WTC11 (cell line): ENCODE results near the gene CYP24A1. TPM values are rescaled to one million over a fixed set of nuclear protein-coding genes. Genes with fewer than 3 reads are reported as not detected.

Source experiments
- ATAC-seq: fragments of 200-7000 bp; cut with Tn5 transposase; 2 replicates; pipeline ENCODE4 v1.10.0; 2021; ENCODE audit warnings: mild to moderate bottlenecking, moderate library complexity
- CTCF ChIA-PET: fragments of 300-600 bp; sonication (Branson Sonifier 250); formaldehyde crosslinking; loops from one replicate; lab custom pipeline; 2021; ENCODE audit warnings: antibody characterized with exemption; lab: Charles Lee
- POLR2A ChIA-PET: fragments of 350-600 bp; sonication (Branson Sonifier 250); formaldehyde crosslinking; loops from one replicate; lab custom pipeline; 2021; ENCODE audit warnings: antibody characterized with exemption; lab: Charles Lee
- DNase-seq: peaks from one replicate; pipeline ENCODE4 v3.0.0; 2021; ENCODE audit warnings: low spot score
- H3K27ac Mint-ChIP-seq: 2 replicates; pipeline ENCODE4 v1.8.0; 2021; ENCODE audit warnings: mixed read lengths
- H3K27me3 Mint-ChIP-seq: 2 replicates; pipeline ENCODE4 v1.8.0; 2021; ENCODE audit warnings: low read depth, mild to moderate bottlenecking, moderate library complexity, mixed read lengths
- H3K36me3 Mint-ChIP-seq: 2 replicates; pipeline ENCODE4 v1.8.0; 2021; ENCODE audit warnings: mixed read lengths
- H3K4me1 Mint-ChIP-seq: 2 replicates; pipeline ENCODE4 v1.8.0; 2022; ENCODE audit warnings: mixed read lengths
- H3K4me3 Mint-ChIP-seq: 2 replicates; pipeline ENCODE4 v1.8.0; 2021; ENCODE audit warnings: mild to moderate bottlenecking, moderate library complexity, mixed read lengths
- H3K9me3 Mint-ChIP-seq: 2 replicates; pipeline ENCODE4 v1.8.0; 2021; ENCODE audit warnings: mixed read lengths
- EMX1 ChIP-seq: fragments of 250-450 bp; sonication (Bioruptor Pico); IDR thresholded peaks from 2 replicates; pipeline ENCODE4 v1.8.0; 2021; ENCODE audit warnings: mild to moderate bottlenecking
- FOXJ3 ChIP-seq: sonication (generic); formaldehyde crosslinking; IDR thresholded peaks from 2 replicates; pipeline ENCODE4 v1.9.0; 2021; ENCODE audit warnings: missing genetic modification reagents, mild to moderate bottlenecking, borderline replicate concordance
- GRHL2 ChIP-seq: fragments of 250-450 bp; sonication (Bioruptor Pico); IDR thresholded peaks from 2 replicates; pipeline ENCODE4 v1.8.0; 2022; ENCODE audit warnings: mild to moderate bottlenecking, moderate library complexity; ENCODE audit not compliant: insufficient replicate concordance, severe bottlenecking
- JUN ChIP-seq: sonication (generic); formaldehyde crosslinking; IDR thresholded peaks from 2 replicates; pipeline ENCODE4 v1.8.0; 2023; ENCODE audit warnings: mild to moderate bottlenecking, missing genetic modification reagents
- NFATC4 ChIP-seq: fragments of 250-450 bp; sonication (Bioruptor Pico); IDR thresholded peaks from 2 replicates; pipeline ENCODE4 v1.9.0; 2021; ENCODE audit warnings: mild to moderate bottlenecking
- NFE2L1 ChIP-seq: sonication (generic); formaldehyde crosslinking; IDR thresholded peaks from 2 replicates; pipeline ENCODE4 v1.8.1; 2023; ENCODE audit warnings: missing genetic modification reagents
- NFYB ChIP-seq: sonication (generic); formaldehyde crosslinking; conservative IDR thresholded peaks from 2 replicates; pipeline ENCODE4 v1.8.0; 2022; ENCODE audit warnings: low read depth, missing genetic modification reagents
- RELA ChIP-seq: sonication (generic); formaldehyde crosslinking; IDR thresholded peaks from 2 replicates; pipeline ENCODE4 v1.8.1; 2022; ENCODE audit warnings: missing genetic modification reagents, mild to moderate bottlenecking, borderline replicate concordance
- TP53 ChIP-seq: sonication (generic); formaldehyde crosslinking; IDR thresholded peaks from 2 replicates; pipeline ENCODE4 v1.8.1; 2023; ENCODE audit warnings: mild to moderate bottlenecking, missing genetic modification reagents
- ZNF121 ChIP-seq: sonication (generic); formaldehyde crosslinking; IDR thresholded peaks from 2 replicates; pipeline ENCODE4 v1.8.0; 2023; ENCODE audit warnings: missing genetic modification reagents
- ZNF396 ChIP-seq: fragments of 250-450 bp; sonication (Bioruptor Pico); IDR thresholded peaks from 2 replicates; pipeline ENCODE4 v1.8.0; 2021; ENCODE audit warnings: mild to moderate bottlenecking, moderate library complexity, borderline replicate concordance
- ZNF671 ChIP-seq: fragments of 250-450 bp; sonication (Bioruptor Pico); IDR thresholded peaks from 2 replicates; pipeline ENCODE4 v1.8.0; 2021; ENCODE audit warnings: mild to moderate bottlenecking
- total RNA-seq: library from RNA; stranded (reverse); gene quantifications from 3 replicates; pipeline ENCODE4 v1.2.3, GENCODE V29; 2021
- TF ChIP-seq, protein P1 (sequence below): sonication (generic); formaldehyde crosslinking; IDR thresholded peaks from 2 replicates; pipeline ENCODE4 v1.8.0; 2022; ENCODE audit warnings: missing genetic modification reagents
- TF ChIP-seq, protein P2 (sequence below): fragments of 250-450 bp; sonication (Bioruptor Pico); IDR thresholded peaks from 2 replicates; pipeline ENCODE4 v1.8.0; 2021; ENCODE audit warnings: mild to moderate bottlenecking
- TF ChIP-seq, protein P3 (sequence below): sonication (generic); formaldehyde crosslinking; IDR thresholded peaks from 2 replicates; pipeline ENCODE4 v1.8.1; 2023; ENCODE audit warnings: mild to moderate bottlenecking, missing genetic modification reagents, moderate library complexity
- TF ChIP-seq, protein P4 (sequence below): fragments of 250-450 bp; sonication (Bioruptor Pico); IDR thresholded peaks from 2 replicates; pipeline ENCODE4 v1.9.0; 2021; ENCODE audit warnings: mild to moderate bottlenecking, borderline replicate concordance
- TF ChIP-seq, protein P5 (sequence below): sonication (generic); formaldehyde crosslinking; IDR thresholded peaks from 2 replicates; pipeline ENCODE4 v1.8.0; 2022; ENCODE audit warnings: mild to moderate bottlenecking, missing genetic modification reagents
- TF ChIP-seq, protein P6 (sequence below): sonication (generic); formaldehyde crosslinking; IDR thresholded peaks from 2 replicates; pipeline ENCODE4 v1.8.1; 2022; ENCODE audit warnings: mild to moderate bottlenecking, moderate library complexity, missing genetic modification reagents
- TF ChIP-seq, protein P7 (sequence below): sonication (generic); formaldehyde crosslinking; IDR thresholded peaks from 2 replicates; pipeline ENCODE4 v1.8.0; 2023; ENCODE audit warnings: missing genetic modification reagents

CYP24A1 gene
- total RNA-seq, 1 experiment from 2014 or later = not detected

DNA sequence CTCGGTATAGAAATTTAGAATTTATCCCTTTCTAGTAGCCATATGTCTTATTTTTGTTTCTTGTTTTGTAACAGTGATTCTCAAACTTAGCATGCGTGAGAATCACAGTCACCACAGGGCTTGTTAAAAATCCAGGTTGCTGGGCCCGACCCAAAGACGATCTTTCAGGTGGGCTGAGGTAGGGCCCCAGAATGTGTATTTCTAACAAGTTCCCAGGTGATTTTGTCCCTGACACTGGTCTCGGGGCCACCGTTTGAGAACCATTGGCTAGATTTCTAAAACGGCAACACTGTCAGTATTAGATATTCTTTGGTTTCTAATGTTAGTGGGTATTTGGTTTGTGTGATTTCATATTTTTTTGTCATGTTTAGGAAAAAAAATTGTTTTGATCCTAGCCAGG, 44.0 kb upstream of the CYP24A1 start (continued):
- TF ChIP-seq, protein P1, sequence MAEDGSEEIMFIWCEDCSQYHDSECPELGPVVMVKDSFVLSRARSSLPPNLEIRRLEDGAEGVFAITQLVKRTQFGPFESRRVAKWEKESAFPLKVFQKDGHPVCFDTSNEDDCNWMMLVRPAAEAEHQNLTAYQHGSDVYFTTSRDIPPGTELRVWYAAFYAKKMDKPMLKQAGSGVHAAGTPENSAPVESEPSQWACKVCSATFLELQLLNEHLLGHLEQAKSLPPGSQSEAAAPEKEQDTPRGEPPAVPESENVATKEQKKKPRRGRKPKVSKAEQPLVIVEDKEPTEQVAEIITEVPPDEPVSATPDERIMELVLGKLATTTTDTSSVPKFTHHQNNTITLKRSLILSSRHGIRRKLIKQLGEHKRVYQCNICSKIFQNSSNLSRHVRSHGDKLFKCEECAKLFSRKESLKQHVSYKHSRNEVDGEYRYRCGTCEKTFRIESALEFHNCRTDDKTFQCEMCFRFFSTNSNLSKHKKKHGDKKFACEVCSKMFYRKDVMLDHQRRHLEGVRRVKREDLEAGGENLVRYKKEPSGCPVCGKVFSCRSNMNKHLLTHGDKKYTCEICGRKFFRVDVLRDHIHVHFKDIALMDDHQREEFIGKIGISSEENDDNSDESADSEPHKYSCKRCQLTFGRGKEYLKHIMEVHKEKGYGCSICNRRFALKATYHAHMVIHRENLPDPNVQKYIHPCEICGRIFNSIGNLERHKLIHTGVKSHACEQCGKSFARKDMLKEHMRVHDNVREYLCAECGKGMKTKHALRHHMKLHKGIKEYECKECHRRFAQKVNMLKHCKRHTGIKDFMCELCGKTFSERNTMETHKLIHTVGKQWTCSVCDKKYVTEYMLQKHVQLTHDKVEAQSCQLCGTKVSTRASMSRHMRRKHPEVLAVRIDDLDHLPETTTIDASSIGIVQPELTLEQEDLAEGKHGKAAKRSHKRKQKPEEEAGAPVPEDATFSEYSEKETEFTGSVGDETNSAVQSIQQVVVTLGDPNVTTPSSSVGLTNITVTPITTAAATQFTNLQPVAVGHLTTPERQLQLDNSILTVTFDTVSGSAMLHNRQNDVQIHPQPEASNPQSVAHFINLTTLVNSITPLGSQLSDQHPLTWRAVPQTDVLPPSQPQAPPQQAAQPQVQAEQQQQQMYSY (CRISPR knock-in tag) = no peak
- no peak for TF ChIP-seq NFE2L1 (CRISPR knock-in tag)
- TF ChIP-seq, protein P2, sequence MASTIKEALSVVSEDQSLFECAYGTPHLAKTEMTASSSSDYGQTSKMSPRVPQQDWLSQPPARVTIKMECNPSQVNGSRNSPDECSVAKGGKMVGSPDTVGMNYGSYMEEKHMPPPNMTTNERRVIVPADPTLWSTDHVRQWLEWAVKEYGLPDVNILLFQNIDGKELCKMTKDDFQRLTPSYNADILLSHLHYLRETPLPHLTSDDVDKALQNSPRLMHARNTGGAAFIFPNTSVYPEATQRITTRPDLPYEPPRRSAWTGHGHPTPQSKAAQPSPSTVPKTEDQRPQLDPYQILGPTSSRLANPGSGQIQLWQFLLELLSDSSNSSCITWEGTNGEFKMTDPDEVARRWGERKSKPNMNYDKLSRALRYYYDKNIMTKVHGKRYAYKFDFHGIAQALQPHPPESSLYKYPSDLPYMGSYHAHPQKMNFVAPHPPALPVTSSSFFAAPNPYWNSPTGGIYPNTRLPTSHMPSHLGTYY (CRISPR knock-in tag) = no peak
- TF ChIP-seq, protein P3, sequence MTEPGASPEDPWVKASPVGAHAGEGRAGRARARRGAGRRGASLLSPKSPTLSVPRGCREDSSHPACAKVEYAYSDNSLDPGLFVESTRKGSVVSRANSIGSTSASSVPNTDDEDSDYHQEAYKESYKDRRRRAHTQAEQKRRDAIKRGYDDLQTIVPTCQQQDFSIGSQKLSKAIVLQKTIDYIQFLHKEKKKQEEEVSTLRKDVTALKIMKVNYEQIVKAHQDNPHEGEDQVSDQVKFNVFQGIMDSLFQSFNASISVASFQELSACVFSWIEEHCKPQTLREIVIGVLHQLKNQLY (CRISPR knock-in tag) = no peak
- TF ChIP-seq, protein P4, sequence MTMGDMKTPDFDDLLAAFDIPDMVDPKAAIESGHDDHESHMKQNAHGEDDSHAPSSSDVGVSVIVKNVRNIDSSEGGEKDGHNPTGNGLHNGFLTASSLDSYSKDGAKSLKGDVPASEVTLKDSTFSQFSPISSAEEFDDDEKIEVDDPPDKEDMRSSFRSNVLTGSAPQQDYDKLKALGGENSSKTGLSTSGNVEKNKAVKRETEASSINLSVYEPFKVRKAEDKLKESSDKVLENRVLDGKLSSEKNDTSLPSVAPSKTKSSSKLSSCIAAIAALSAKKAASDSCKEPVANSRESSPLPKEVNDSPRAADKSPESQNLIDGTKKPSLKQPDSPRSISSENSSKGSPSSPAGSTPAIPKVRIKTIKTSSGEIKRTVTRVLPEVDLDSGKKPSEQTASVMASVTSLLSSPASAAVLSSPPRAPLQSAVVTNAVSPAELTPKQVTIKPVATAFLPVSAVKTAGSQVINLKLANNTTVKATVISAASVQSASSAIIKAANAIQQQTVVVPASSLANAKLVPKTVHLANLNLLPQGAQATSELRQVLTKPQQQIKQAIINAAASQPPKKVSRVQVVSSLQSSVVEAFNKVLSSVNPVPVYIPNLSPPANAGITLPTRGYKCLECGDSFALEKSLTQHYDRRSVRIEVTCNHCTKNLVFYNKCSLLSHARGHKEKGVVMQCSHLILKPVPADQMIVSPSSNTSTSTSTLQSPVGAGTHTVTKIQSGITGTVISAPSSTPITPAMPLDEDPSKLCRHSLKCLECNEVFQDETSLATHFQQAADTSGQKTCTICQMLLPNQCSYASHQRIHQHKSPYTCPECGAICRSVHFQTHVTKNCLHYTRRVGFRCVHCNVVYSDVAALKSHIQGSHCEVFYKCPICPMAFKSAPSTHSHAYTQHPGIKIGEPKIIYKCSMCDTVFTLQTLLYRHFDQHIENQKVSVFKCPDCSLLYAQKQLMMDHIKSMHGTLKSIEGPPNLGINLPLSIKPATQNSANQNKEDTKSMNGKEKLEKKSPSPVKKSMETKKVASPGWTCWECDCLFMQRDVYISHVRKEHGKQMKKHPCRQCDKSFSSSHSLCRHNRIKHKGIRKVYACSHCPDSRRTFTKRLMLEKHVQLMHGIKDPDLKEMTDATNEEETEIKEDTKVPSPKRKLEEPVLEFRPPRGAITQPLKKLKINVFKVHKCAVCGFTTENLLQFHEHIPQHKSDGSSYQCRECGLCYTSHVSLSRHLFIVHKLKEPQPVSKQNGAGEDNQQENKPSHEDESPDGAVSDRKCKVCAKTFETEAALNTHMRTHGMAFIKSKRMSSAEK (CRISPR knock-in tag) = no peak
- no peak for TF ChIP-seq GRHL2
- TF ChIP-seq FOXJ3 (CRISPR knock-in tag) = no peak
- TF ChIP-seq TP53 (CRISPR knock-in tag) = no peak
- no peak for TF ChIP-seq JUN (CRISPR knock-in tag)

DNA sequence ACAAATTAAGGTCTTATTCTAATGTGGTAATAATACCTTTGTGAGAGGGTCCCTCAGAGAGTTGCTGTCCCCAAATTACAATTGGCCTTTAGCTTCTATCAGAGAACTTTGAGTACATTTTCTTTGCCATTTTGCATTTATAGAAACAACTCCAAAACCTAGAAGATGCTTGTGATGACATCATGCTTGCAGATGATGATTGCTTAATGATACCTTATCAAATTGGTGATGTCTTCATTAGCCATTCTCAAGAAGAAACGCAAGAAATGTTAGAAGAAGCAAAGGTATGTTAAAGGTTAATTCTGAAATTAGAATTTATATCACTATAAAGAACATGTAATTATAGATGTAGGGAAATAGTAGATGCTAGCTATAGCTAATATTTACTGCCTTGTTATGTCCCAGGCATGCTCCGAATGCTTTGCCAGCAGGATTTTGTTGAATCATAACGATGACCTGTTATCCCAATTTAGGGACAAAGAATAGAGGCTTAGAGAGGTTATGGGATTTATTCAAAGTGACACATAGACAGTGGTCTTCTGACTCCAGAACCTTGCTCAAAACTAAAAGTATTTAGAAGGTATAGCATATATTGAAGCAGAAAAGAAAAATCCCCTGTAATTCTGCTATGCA, 41.5 kb upstream of the CYP24A1 start:
- no peak for DNase-seq
- no peak overlapping the region for H3K27ac Mint-ChIP-seq
- peaks cover 2% of the 10 kb centered on the region; the same call in 1 of the 2 replicates for H3K4me1 Mint-ChIP-seq
- no peak for ATAC-seq
- CTCF ChIA-PET = interaction anchor here (1.0 to 1.4 kb wide), 2 partner anchors 14 to 431 kb away, joined by 3 to 7 read pairs; no protein-coding TSS in a partner anchor
- no peaks in the 10 kb centered on the region for H3K27me3 Mint-ChIP-seq
- no peak for TF ChIP-seq ZNF121 (CRISPR knock-in tag)
- no peak for TF ChIP-seq EMX1 (CRISPR knock-in tag)
- TF ChIP-seq ZNF671 (CRISPR knock-in tag) = no peak
- TF ChIP-seq ZNF396 (CRISPR knock-in tag) = no peak
- TF ChIP-seq TP53 (CRISPR knock-in tag) = no peak
- TF ChIP-seq, all 79 proteins: peak for 0
- Mint-ChIP-seq H3K4me3 (no peak overlapping the region), H3K36me3 (peaks cover 32% of the 10 kb centered on the region), H3K9me3 (no peaks in the 10 kb centered on the region)
- POLR2A ChIA-PET = no interaction called here

DNA sequence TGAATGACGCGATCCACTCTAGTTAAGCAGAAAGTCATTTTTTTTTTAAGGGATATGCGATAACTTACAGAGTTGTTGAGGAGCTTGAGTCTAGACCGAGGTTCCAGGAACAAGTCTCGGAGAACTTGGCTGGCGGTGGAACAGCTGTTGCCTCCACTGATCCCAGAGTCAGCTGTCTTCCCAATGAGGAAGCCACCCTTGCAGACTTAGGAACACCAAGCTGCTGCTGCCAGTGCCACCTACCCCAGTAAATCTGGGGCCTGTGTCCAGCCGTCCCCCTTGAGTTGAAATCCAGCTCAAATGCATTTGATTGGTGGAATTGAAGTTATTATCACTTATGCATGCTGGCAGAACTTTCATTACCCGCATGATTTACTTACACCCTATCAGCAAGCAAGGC, 40.8 kb upstream of the CYP24A1 start:
- CTCF ChIA-PET = interaction anchor here (0.6 to 1.4 kb wide), 3 partner anchors 13 to 431 kb away, joined by 3 to 7 read pairs (median 3); no protein-coding TSS in a partner anchor
- ATAC-seq = no peak
- no peak for TF ChIP-seq NFYB (CRISPR knock-in tag)
- TF ChIP-seq, protein P5, sequence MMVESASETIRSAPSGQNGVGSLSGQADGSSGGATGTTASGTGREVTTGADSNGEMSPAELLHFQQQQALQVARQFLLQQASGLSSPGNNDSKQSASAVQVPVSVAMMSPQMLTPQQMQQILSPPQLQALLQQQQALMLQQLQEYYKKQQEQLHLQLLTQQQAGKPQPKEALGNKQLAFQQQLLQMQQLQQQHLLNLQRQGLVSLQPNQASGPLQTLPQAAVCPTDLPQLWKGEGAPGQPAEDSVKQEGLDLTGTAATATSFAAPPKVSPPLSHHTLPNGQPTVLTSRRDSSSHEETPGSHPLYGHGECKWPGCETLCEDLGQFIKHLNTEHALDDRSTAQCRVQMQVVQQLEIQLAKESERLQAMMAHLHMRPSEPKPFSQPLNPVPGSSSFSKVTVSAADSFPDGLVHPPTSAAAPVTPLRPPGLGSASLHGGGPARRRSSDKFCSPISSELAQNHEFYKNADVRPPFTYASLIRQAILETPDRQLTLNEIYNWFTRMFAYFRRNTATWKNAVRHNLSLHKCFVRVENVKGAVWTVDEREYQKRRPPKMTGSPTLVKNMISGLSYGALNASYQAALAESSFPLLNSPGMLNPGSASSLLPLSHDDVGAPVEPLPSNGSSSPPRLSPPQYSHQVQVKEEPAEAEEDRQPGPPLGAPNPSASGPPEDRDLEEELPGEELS (CRISPR knock-in tag) = no peak
- no peak for TF ChIP-seq RELA (CRISPR knock-in tag)
- TF ChIP-seq NFATC4 (CRISPR knock-in tag) = no peak
- no peak for TF ChIP-seq EMX1 (CRISPR knock-in tag)
- TF ChIP-seq, protein P6, sequence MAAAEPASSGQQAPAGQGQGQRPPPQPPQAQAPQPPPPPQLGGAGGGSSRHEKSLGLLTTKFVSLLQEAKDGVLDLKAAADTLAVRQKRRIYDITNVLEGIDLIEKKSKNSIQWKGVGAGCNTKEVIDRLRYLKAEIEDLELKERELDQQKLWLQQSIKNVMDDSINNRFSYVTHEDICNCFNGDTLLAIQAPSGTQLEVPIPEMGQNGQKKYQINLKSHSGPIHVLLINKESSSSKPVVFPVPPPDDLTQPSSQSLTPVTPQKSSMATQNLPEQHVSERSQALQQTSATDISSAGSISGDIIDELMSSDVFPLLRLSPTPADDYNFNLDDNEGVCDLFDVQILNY (CRISPR knock-in tag) = no peak
- TF ChIP-seq ZNF671 (CRISPR knock-in tag) = no peak
- no peak for TF ChIP-seq FOXJ3 (CRISPR knock-in tag)
- TF ChIP-seq, protein P7, sequence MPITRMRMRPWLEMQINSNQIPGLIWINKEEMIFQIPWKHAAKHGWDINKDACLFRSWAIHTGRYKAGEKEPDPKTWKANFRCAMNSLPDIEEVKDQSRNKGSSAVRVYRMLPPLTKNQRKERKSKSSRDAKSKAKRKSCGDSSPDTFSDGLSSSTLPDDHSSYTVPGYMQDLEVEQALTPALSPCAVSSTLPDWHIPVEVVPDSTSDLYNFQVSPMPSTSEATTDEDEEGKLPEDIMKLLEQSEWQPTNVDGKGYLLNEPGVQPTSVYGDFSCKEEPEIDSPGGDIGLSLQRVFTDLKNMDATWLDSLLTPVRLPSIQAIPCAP = no peak

More for the DNA sequence above, 40.8 kb upstream of the CYP24A1 start:
- POLR2A ChIA-PET = no interaction called here
- no peak overlapping the region for H3K4me3 Mint-ChIP-seq
- peaks cover 7% of the 10 kb centered on the region for H3K4me1 Mint-ChIP-seq
- H3K36me3 Mint-ChIP-seq = peaks cover 32% of the 10 kb centered on the region
- DNase-seq = no peak
- H3K27me3 Mint-ChIP-seq = no peaks in the 10 kb centered on the region
- H3K9me3 Mint-ChIP-seq = no peaks in the 10 kb centered on the region
- H3K27ac Mint-ChIP-seq = no peak overlapping the region
